Activated CD4-positive, alpha-beta T cell treated with anti-CD3 and anti-CD28 coated beads for 36 hours (primary cell): ENCODE results near the gene DIPK1C. TPM values are rescaled to one million over a fixed set of nuclear protein-coding genes. Genes with fewer than 3 reads are reported as not detected.

Source experiments
- ATAC-seq: fragments of 200-7000 bp; cut with Tn5 transposase; one replicate; pipeline ENCODE4 v1.10.0; 2021; ENCODE audit warnings: mild to moderate bottlenecking, moderate library complexity
- CTCF ChIA-PET: fragments of 350-600 bp; sonication (Branson Sonifier 250); formaldehyde crosslinking; loops from one replicate; lab custom pipeline; 2021; ENCODE audit warnings: antibody characterized with exemption; lab: Charles Lee
- POLR2A ChIA-PET: fragments of 350-600 bp; sonication (Branson Sonifier 250); formaldehyde crosslinking; loops from one replicate; lab custom pipeline; 2021; ENCODE audit warnings: antibody characterized with exemption, inconsistent platforms; lab: Charles Lee
- DNase-seq: peaks from one replicate; pipeline ENCODE4 v3.0.0-alpha.2; 2020
- H3K27ac Mint-ChIP-seq: one replicate; pipeline ENCODE4 v1.8.0; 2021; ENCODE audit warnings: mixed read lengths
- H3K27me3 Mint-ChIP-seq: one replicate; pipeline ENCODE4 v1.8.0; 2021; ENCODE audit warnings: mixed read lengths
- H3K36me3 Mint-ChIP-seq: one replicate; pipeline ENCODE4 v1.8.0; 2021; ENCODE audit warnings: low read depth, mixed read lengths
- H3K4me1 Mint-ChIP-seq: one replicate; pipeline ENCODE4 v1.8.0; 2021; ENCODE audit warnings: mixed read lengths
- H3K4me3 Mint-ChIP-seq: one replicate; pipeline ENCODE4 v1.8.0; 2021; ENCODE audit warnings: mild to moderate bottlenecking, moderate library complexity, mixed read lengths
- H3K9me3 Mint-ChIP-seq: one replicate; pipeline ENCODE4 v1.8.0; 2021; ENCODE audit warnings: low read depth, mixed read lengths
- intact Hi-C, 2 experiments: fragments of 100-400 bp; cut with DNase I in 1 of 2; cut with micrococcal nuclease in 1 of 2; formaldehyde crosslinking; loops; one replicate each; pipeline versions ENCODE4 v1.14.2 to v1.15.1; 2022 to 2024; cut with DNase I, micrococcal nuclease
- total RNA-seq, 2 experiments: library from RNA; stranded (reverse); gene quantifications; one replicate each; pipeline ENCODE4 v1.2.3, GENCODE V29; 2021

The DIPK1C gene
- total RNA-seq, 2 experiments from 2014 or later: not detected

DNA sequence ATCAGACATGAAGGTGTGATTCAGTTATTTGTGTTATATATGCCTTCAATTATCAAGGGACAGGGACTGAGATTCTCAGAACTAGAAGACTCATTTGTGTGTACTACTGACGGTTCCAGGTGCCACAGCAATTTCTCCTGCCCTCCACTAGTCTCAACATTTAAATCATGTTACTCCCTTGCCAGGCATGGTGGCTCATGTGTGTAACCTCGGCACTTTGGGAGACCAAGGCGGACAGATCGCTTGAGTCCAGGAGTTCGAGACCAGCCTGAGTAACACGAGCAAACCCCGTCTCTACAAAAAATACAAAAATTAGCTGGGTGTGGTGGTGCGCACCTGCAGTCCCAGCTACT lies 40.2 kb upstream of the DIPK1C start:
- Mint-ChIP-seq H3K36me3 (peaks cover 29% of the 10 kb centered on the region), H3K27ac (peak overlapping the region; percentile 100), H3K9me3 (no peaks in the 10 kb centered on the region), H3K27me3 (no peaks in the 10 kb centered on the region), H3K4me1 (peaks cover 47% of the 10 kb centered on the region), H3K4me3 (peak overlapping the region; percentile 81)
- CTCF ChIA-PET: interaction anchor here (0.6 to 1.0 kb wide), 2 partner anchors 98 to 144 kb away, joined by 3 to 4 read pairs; no protein-coding TSS in a partner anchor
- peak; percentile 25 for DNase-seq
- POLR2A ChIA-PET: no interaction called here
- intact Hi-C loops: loop anchor here (5.0 to 10.0 kb wide), 5 partner anchors 125 to 1995 kb away; partner anchors contain the start of gene TSHZ1 (in 1 of the 2)
- no peak for ATAC-seq

DNA sequence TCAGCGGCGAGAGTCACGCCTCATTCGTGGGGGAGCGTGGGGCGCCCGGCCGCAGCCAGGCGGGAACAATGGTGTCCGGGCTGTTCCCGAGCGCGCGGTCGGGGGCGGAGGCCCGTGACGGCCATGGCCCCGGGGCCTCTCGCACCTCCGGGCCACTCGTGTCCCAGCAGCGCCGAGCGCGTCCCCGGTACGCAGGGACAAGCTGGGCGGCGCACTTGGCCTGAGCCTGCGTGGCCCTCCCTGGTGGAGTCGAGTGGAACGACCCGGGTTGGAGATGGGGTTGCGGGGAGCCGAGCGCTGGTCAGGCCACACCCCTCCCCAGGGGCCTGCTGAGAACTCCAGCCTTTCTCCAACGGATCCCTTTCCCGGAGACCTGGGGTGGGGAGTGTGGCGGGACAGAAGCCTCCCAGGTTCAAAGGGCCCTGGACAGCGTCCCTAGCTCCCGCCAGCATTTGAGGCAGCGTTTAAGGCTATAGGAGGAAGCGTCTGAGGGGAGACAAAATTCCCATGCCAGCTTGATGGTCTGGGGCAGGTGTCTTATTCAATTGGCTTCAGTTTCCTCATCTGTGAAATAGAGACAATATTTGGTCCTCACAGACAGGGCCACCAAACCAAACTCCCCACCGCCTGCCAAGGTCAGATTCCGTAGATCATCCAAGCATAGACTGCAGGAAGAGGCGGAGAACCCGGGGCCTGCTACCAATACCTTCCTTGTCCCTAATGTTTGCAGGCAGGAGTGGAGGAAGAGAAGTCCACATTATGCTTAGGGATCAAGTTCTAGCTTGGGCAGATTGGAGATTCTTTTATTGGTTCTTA lies 39.6 kb upstream of the DIPK1C start:
- ChIA-PET POLR2A (interaction anchor here (1.0 to 1.4 kb wide), 2 partner anchors 12 to 99 kb away, joined by 3 to 4 read pairs; no protein-coding TSS in a partner anchor), CTCF (interaction anchor here (0.6 to 1.6 kb wide), 3 partner anchors 72 to 300 kb away, joined by 3 to 4 read pairs (median 3); no protein-coding TSS in a partner anchor)
- peaks cover 43% of the 10 kb centered on the region for H3K4me1 Mint-ChIP-seq
- intact Hi-C loops: loop anchor here (1.0 to 10.0 kb wide), 10 partner anchors 101 to 1996 kb away; partner anchors contain the start of genes PTGR3 (in 1 of the 2), TIMM21 (in 1 of the 2), TSHZ1 (in 1 of the 2) and ZNF407 (in 1 of the 2)
- DNase-seq (peak; percentile 62), ATAC-seq (peak; percentile 11)
- H3K4me3 Mint-ChIP-seq: peak overlapping the region; percentile 81
- H3K27me3 Mint-ChIP-seq: no peaks in the 10 kb centered on the region
- H3K27ac Mint-ChIP-seq: peak overlapping the region; percentile 100
- H3K9me3 Mint-ChIP-seq: no peaks in the 10 kb centered on the region
- H3K36me3 Mint-ChIP-seq: peaks cover 23% of the 10 kb centered on the region

DNA sequence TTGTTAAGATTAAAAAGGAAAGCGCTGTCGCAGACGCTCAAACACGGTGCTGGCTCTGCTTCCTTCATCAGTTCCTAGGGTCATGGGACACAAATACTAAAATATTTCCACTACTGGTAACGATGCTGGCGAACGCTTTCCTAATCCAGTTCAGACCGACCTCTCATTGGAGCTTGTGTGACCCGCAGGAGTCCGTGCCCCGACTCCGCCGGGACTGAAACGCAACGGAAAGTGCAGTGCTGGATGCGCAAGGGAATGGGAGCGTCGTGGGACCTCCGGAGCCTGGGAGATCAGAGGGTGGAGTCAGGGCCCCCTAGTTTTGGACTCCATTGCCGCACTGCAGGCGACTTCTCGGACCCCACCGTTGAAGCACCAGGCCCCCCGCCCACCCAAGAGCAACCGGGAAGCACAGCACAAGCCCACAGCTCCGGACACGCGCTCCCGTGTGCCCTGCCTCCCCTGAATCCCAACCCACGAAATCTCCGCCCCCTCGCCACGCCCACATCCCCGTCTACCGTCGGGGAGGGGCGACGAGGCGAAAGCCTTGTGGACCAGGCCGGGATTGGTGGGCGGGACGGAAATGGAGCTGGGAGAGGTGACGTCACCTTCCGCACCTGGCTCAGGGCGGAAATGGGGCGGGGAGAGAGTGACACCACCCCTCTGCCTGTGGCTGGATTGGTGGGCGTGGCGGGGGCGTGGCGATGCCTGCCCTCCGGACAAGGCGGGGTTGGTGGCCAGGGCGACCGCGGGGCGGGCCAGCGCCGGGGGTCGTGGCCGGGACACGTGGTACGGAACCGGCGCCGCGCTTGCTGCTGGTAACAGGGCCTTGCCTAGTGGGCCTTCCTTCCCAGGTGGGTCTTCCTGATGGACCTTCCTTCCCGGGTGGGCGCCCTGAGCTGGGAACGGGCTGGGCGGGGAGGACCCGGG lies 38.7 kb upstream of the DIPK1C start, which contains the start of gene CNDP2:
Gene CNDP2 (plus strand): TSS at position 783 of the 927 bp plus-strand sequence. CDS start 3,611 bp downstream, outside the sequence.
- peak; percentile 100 for DNase-seq
- H3K36me3 Mint-ChIP-seq: peaks cover 16% of the 10 kb centered on the region
- ChIA-PET CTCF (interaction anchor here (0.6 to 4.8 kb wide), 6 partner anchors 73 to 342 kb away, joined by 3 to 40 read pairs (median 3); no protein-coding TSS in a partner anchor), POLR2A (interaction anchor here (1.0 to 1.4 kb wide), 3 partner anchors 11 to 105 kb away, joined by 3 to 4 read pairs (median 3); no protein-coding TSS in a partner anchor)
- peak within 1 kb of the TSS; percentile 100 for H3K27ac Mint-ChIP-seq
- H3K27me3 Mint-ChIP-seq: no peaks in the 10 kb centered on the region
- ATAC-seq: peak; percentile 71
- H3K9me3 Mint-ChIP-seq: no peaks in the 10 kb centered on the region
- H3K4me3 Mint-ChIP-seq: peak within 1 kb of the TSS; percentile 81
- peaks cover 37% of the 10 kb centered on the region for H3K4me1 Mint-ChIP-seq
- intact Hi-C loops: loop anchor here (1.0 to 10.0 kb wide), 10 partner anchors 101 to 1996 kb away; partner anchors contain the start of genes PTGR3 (in 1 of the 2), TIMM21 (in 1 of the 2), TSHZ1 (in 1 of the 2) and ZNF407 (in 1 of the 2)

DNA sequence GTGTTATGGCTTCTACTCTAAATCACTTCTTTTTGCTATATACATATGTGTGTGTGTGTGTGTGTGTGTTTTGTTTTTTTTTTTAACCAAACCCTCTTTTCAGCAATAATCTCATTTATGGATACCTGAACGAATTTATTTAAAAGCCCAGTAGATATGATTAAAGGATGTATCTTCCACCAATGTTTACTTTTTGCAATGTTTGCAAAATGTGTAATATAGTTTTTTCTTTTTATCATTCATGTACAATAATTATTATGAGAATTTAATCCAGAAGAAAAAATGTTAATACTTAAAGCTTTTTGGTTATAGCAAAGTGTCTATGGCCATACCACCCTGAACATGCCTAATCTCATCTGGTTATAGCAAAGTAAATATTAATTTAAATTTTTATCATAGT lies 37.4 kb upstream of the DIPK1C start:
- Mint-ChIP-seq H3K36me3 (peaks cover 5% of the 10 kb centered on the region), H3K4me1 (peaks cover 27% of the 10 kb centered on the region), H3K4me3 (peak overlapping the region; percentile 21), H3K27ac (no peak overlapping the region), H3K9me3 (no peaks in the 10 kb centered on the region), H3K27me3 (no peaks in the 10 kb centered on the region)
- ChIA-PET CTCF (interaction anchor here (4.8 kb wide), 1 partner anchor 140 kb away, joined by 40 read pairs; no protein-coding TSS in a partner anchor), POLR2A (no interaction called here)
- ATAC-seq (no peak), DNase-seq (no peak)
- intact Hi-C loops: loop anchor here in 1 of 2 experiments (5.0 to 10.0 kb wide), 2 partner anchors 297 to 720 kb away; partner anchors contain the start of gene TSHZ1

DNA sequence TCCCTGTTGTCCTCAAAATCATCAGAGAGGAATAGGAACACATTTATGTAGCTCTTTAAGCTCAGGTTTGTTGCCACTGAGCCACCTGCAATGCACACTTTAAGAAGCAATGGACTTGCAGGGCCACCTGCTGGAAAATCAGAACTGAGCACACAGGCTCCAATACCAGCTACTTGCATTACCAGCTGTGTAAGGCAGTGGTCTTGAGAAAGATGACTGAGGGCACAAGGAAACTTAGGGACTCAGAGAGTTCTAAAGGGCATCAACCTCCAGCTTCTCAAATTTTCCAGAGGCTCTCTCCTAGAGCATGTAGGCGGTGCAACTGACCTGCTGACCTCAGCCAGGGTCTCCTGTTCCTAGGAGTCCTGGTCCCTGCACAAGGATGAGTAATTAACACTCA lies 36.6 kb upstream of the DIPK1C start:
- DNase-seq (peak; percentile 72), ATAC-seq (peak; percentile 21)
- Mint-ChIP-seq H3K4me1 (peaks cover 21% of the 10 kb centered on the region), H3K27ac (no peak overlapping the region), H3K9me3 (no peaks in the 10 kb centered on the region), H3K4me3 (no peak overlapping the region), H3K36me3 (peaks cover 4% of the 10 kb centered on the region), H3K27me3 (no peaks in the 10 kb centered on the region)
- CTCF ChIA-PET: interaction anchor here (0.5 to 4.8 kb wide), 21 partner anchors 9 to 336 kb away, joined by 3 to 40 read pairs (median 3); no protein-coding TSS in a partner anchor
- intact Hi-C loops: loop anchor here (1.0 to 10.0 kb wide), 3 partner anchors 140 to 721 kb away; partner anchors contain the start of gene TSHZ1 (in 1 of the 2)
- POLR2A ChIA-PET: no interaction called here

DNA sequence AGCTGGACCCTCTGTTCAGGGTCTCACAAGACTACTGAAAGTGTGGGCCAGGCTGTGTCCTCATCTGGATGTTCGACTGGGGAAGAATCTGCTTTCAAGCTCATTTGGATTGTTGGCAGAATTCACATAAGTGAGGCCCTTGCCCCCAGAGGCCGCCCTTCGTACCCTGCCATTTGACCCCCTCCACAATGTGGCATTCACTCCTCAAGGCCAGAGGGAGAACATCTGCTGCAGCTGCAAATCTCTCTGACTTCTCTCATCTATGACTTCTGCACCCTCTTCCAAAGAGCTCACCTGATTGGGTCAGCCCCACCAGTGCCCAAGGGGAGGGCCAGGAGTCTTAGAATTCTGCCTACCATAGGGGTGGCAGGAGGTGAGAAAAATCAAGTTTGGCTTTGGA lies 35.2 kb upstream of the DIPK1C start:
- ChIA-PET POLR2A (no interaction called here), CTCF (interaction anchor here (0.5 to 4.8 kb wide), 6 partner anchors 8 to 716 kb away, joined by 3 to 40 read pairs (median 4); no protein-coding TSS in a partner anchor)
- Mint-ChIP-seq H3K27ac (no peak overlapping the region), H3K36me3 (peaks cover under 1% of the 10 kb centered on the region), H3K4me3 (no peak overlapping the region), H3K27me3 (no peaks in the 10 kb centered on the region), H3K4me1 (peaks cover 7% of the 10 kb centered on the region), H3K9me3 (no peaks in the 10 kb centered on the region)
- no peak for ATAC-seq
- intact Hi-C loops: loop anchor here in 1 of 2 experiments (5.0 to 10.0 kb wide), 2 partner anchors 295 to 723 kb away; partner anchors contain the start of gene TSHZ1
- no peak for DNase-seq

DNA sequence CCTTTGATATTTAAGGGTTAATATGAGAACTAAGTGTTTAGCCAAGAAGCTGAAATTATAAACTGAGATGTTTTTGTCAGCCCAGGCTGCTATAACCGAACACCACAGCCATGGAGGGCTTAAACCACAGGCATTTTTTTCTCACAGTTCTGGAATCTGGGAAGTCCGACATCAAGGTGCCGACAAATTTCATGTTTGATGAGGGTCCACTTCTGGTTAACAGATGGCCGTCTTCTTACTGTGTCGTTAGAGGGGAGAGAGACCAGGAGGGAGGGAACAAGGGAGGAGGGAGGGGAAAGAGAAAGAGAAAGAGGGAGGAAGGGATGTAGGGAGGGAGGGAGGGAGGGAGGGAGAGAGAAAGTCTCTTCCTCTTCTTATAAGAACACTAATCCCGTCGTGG lies 32.6 kb upstream of the DIPK1C start:
- CTCF ChIA-PET: no interaction called here
- intact Hi-C loops: loop anchor here in 1 of 2 experiments (5.0 to 10.0 kb wide), 2 partner anchors 292 to 725 kb away; partner anchors contain the start of gene TSHZ1

DNA sequence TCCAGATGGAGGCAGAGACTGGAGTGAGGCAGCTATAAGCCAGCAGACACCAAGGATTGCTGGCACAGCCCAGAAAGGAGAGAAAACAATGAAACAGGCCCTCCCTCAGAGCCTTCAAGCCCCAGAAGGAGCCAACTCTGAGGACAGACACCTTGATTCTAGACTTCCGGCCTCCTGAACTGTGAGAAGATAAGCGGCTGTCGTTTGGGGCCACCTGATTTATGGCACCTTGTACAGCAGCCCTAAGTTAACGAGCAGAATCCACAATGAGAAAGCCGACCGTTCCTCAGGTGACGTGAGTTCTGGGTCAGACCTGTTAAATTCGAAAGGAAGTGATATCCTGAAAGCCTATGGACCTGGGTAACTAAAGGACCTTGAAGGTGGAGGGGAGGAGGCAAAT lies 31.8 kb upstream of the DIPK1C start:
- ChIA-PET CTCF (no interaction called here), POLR2A (no interaction called here)
- H3K4me3 Mint-ChIP-seq: no peak overlapping the region
- DNase-seq: no peak
- intact Hi-C loops: no loop called here
- no peak overlapping the region for H3K27ac Mint-ChIP-seq
- no peak for ATAC-seq
- no peaks in the 10 kb centered on the region for H3K9me3 Mint-ChIP-seq
- no peaks in the 10 kb centered on the region for H3K36me3 Mint-ChIP-seq
- peaks cover 18% of the 10 kb centered on the region for H3K4me1 Mint-ChIP-seq
- H3K27me3 Mint-ChIP-seq: no peaks in the 10 kb centered on the region

More for the DNA sequence above, 32.6 kb upstream of the DIPK1C start:
- Mint-ChIP-seq H3K27me3 (no peaks in the 10 kb centered on the region), H3K27ac (no peak overlapping the region), H3K36me3 (no peaks in the 10 kb centered on the region), H3K4me3 (no peak overlapping the region), H3K9me3 (no peaks in the 10 kb centered on the region), H3K4me1 (peaks cover 16% of the 10 kb centered on the region)
- POLR2A ChIA-PET: no interaction called here
- ATAC-seq (no peak), DNase-seq (no peak)

DNA sequence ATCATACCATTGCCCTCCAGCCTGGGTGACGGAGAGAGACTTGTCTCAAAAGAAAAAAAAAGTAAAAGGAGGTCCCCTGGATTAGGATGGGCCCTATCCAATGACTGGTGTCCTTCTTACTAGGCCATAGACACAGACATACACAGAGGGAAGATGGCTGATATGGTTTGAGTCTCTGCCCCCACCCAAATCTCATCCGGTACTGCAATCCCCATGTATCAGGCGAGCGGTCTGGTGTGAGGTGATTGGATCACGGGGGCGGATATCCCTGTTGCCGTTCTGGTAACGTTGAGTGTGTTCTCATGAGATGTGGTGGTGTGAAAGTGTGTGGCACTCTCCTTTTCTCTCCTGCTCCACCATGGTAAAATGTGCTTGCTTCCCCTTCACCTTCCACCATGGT lies 31.2 kb upstream of the DIPK1C start:
- Mint-ChIP-seq H3K36me3 (no peaks in the 10 kb centered on the region), H3K4me1 (peaks cover 15% of the 10 kb centered on the region), H3K27me3 (no peaks in the 10 kb centered on the region), H3K27ac (no peak overlapping the region), H3K9me3 (no peaks in the 10 kb centered on the region), H3K4me3 (no peak overlapping the region)
- ChIA-PET POLR2A (no interaction called here), CTCF (no interaction called here)
- ATAC-seq: no peak
- intact Hi-C loops: no loop called here
- DNase-seq: no peak

DNA sequence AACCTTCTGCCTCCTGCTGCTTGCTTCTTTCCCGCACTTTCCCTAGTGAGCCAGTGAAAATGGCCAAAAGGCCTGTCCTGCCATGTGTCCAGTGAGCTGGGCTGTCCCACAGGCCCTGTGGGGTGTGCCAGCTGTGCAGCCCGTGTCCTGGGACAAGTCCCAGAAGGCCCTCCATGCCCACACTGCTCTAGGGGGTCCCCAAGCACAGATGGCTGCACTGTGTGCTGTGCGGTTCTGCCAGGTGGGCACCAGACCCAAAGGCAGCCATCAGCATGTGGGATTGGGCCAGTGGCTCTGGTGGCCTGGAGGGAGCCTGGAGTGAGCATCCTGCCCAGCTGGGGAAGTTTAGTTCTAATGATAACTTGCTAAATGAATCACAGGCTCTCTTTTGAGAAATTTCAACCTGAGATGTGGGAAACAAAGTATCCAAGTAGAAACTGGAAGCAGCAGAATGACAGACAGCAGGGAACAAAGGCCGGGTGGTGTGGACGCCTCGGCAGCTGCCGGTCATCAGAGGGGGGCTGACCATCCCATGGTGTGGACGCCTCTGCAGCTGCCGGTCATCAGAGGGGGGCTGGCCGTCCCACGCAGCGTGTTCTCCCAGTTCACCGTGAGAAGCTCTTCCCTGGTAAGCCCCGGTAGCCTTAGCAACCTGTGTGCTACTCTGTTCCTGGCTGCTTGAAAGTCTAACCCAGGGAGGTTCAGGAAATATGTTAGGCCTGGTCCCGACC lies 29.2 kb upstream of the DIPK1C start:
- DNase-seq (no peak), ATAC-seq (no peak)
- intact Hi-C loops: no loop called here
- POLR2A ChIA-PET: no interaction called here
- no peaks in the 10 kb centered on the region for H3K9me3 Mint-ChIP-seq
- H3K27ac Mint-ChIP-seq: no peak overlapping the region
- no peaks in the 10 kb centered on the region for H3K36me3 Mint-ChIP-seq
- no peaks in the 10 kb centered on the region for H3K27me3 Mint-ChIP-seq
- H3K4me3 Mint-ChIP-seq: no peak overlapping the region
- CTCF ChIA-PET: interaction anchor here (0.6 kb wide), 1 partner anchor 70 kb away, joined by 3 read pairs; no protein-coding TSS in a partner anchor
- peaks cover 15% of the 10 kb centered on the region for H3K4me1 Mint-ChIP-seq
